ENCODE measurements around the gene WNT16. TPM values are rescaled to one million over a fixed set of nuclear protein-coding genes. Genes with fewer than 3 reads are reported as not detected.
A peak's percentile ranks its signal among the peaks of the same experiment; 100 is the strongest.

Gene WNT16
- polyA plus RNA-seq, 6 donors from 2014 or later, result 1.00 to 4.3 (median 2.9) TPM

- ATAC-seq (ENCODE audit: low read depth in 2 of 2) (no peak), DNase-seq (no peak)
- Mint-ChIP-seq H3K27ac (peak overlapping the region; percentile 77 to 99 (median 93)), H3K36me3 (peaks cover 15 to 18% of the 10 kb centered on the region in 2 donors), H3K27me3 (no peaks in the 10 kb centered on the region), H3K4me1 (peaks cover 65 to 93% (median 73%) of the 10 kb centered on the region in 3 donors), H3K9me3 (peaks cover 0 to 4% (median 0%) of the 10 kb centered on the region in 7 donors), H3K4me3 (peak overlapping the region in 6 of 8 donors; percentile 9 to 75 (median 47))
Measured at GRCh38 chr7:121390109-121390508, 61.3 kb downstream of the WNT16 start.

GRCh38 chr7:121390617-121391016 lies 61.8 kb downstream of the WNT16 start:
- no peak for DNase-seq
- peaks cover 15 to 18% of the 10 kb centered on the region in 2 donors for H3K36me3 Mint-ChIP-seq
- no peak for ATAC-seq (ENCODE audit: low read depth in 2 of 2)
- H3K4me3 Mint-ChIP-seq, result peak overlapping the region in 7 of 8 donors; percentile 41 to 75 (median 60)
- H3K27me3 Mint-ChIP-seq, result no peaks in the 10 kb centered on the region
- peaks cover 65 to 91% (median 68%) of the 10 kb centered on the region in 3 donors for H3K4me1 Mint-ChIP-seq
- H3K9me3 Mint-ChIP-seq, result peaks cover 0 to 4% (median 0%) of the 10 kb centered on the region in 7 donors
- peak overlapping the region in 5 of 6 donors; percentile 77 to 98 (median 88) for H3K27ac Mint-ChIP-seq

Other genes starting within 250 kb of the WNT16 start
- gene FAM3C, start 67.3 kb downstream of the WNT16 start, polyA plus RNA-seq (ENCODE audit: low read depth in 6 of 6), result 100 to 1,000 TPM in 3 of 6 donors, 10 to 100 TPM in 3; 79.8 to 115 (median 101) TPM